H9 (cell line): ENCODE results near the gene DGKB. TPM values are rescaled to one million over a fixed set of nuclear protein-coding genes. Genes with fewer than 3 reads are reported as not detected.

Experiments used
- DNase-seq: peaks from one replicate; pipeline ENCODE4 v3.0.0-alpha.2; 2017
- H2AFZ ChIP-seq: one replicate; pipeline ENCODE4 v1.6.1; 2013; ENCODE audit warnings: mild to moderate bottlenecking, low read length, control low read depth, moderate library complexity
- H2AK5ac ChIP-seq: 2 replicates; pipeline ENCODE4 v1.6.1; 2013; ENCODE audit warnings: low read length, control low read depth, mixed read lengths; ENCODE audit not compliant: insufficient read length
- H2BK120ac ChIP-seq: one replicate; pipeline ENCODE4 v1.6.1; 2013; ENCODE audit warnings: low read depth, mild to moderate bottlenecking, low read length, control low read depth, inconsistent platforms; ENCODE audit not compliant: poor library complexity, severe bottlenecking
- H2BK12ac ChIP-seq: 2 replicates; pipeline ENCODE4 v1.6.1; 2013; ENCODE audit warnings: low read length, control low read depth, mixed read lengths, low read depth; ENCODE audit not compliant: insufficient read length
- H2BK15ac ChIP-seq: 2 replicates; pipeline ENCODE4 v1.6.1; 2013; ENCODE audit warnings: low read depth, low read length, control low read depth
- H2BK20ac ChIP-seq: one replicate; pipeline ENCODE4 v1.6.1; 2013; ENCODE audit warnings: low read depth, mild to moderate bottlenecking, low read length, control low read depth, inconsistent platforms; ENCODE audit not compliant: poor library complexity, severe bottlenecking
- H2BK5ac ChIP-seq: 2 replicates; pipeline ENCODE4 v1.6.1; 2013; ENCODE audit warnings: low read length, control low read depth, mixed read lengths; ENCODE audit not compliant: insufficient read length
- H3K14ac ChIP-seq: 2 replicates; pipeline ENCODE4 v1.6.1; 2013; ENCODE audit warnings: low read length, control low read depth; ENCODE audit not compliant: insufficient read depth
- H3K18ac ChIP-seq: 2 replicates; pipeline ENCODE4 v1.6.1; 2013; ENCODE audit warnings: low read depth, mild to moderate bottlenecking, mixed read lengths, low read length, control low read depth; ENCODE audit not compliant: insufficient read length
- H3K23ac ChIP-seq: 2 replicates; pipeline ENCODE4 v1.6.1; 2013; ENCODE audit warnings: low read length, control low read depth, mixed read lengths, low read depth; ENCODE audit not compliant: insufficient read length
- H3K23me2 ChIP-seq: 2 replicates; pipeline ENCODE4 v1.6.1; 2013; ENCODE audit warnings: low read depth, mild to moderate bottlenecking, mixed read lengths, low read length, control low read depth; ENCODE audit not compliant: insufficient read length, poor library complexity, severe bottlenecking
- H3K27ac ChIP-seq: 2 replicates; pipeline ENCODE4 v1.5.1; 2013; ENCODE audit warnings: low read length, control low read depth, mixed read lengths, low read depth; ENCODE audit not compliant: insufficient read length
- H3K27me3 ChIP-seq: 2 replicates; pipeline ENCODE4 v1.6.1; 2013; ENCODE audit warnings: low read length, control low read depth, inconsistent platforms; ENCODE audit not compliant: insufficient read depth
- H3K4ac ChIP-seq: 2 replicates; pipeline ENCODE4 v1.6.1; 2013; ENCODE audit warnings: low read depth, mild to moderate bottlenecking, control low read depth, inconsistent platforms, low read length, moderate library complexity
- H3K4me1 ChIP-seq: 2 replicates; pipeline ENCODE4 v1.6.1; 2013; ENCODE audit warnings: low read length, control low read depth, inconsistent platforms; ENCODE audit not compliant: insufficient read depth
- H3K4me2 ChIP-seq: 2 replicates; pipeline ENCODE4 v1.6.1; 2013; ENCODE audit warnings: low read length, control low read depth, mixed read lengths; ENCODE audit not compliant: insufficient read length, insufficient read depth
- H3K56ac ChIP-seq: 2 replicates; pipeline ENCODE4 v1.6.1; 2013; ENCODE audit warnings: low read depth, mild to moderate bottlenecking, mixed read lengths, low read length, control low read depth; ENCODE audit not compliant: insufficient read length
- H3K79me1 ChIP-seq: 2 replicates; pipeline ENCODE4 v1.6.1; 2013; ENCODE audit warnings: low read depth, mild to moderate bottlenecking, moderate library complexity, low read length, control low read depth, inconsistent platforms; ENCODE audit not compliant: insufficient read depth, poor library complexity, severe bottlenecking
- H3K79me2 ChIP-seq: 2 replicates; pipeline ENCODE4 v1.6.1; 2013; ENCODE audit warnings: low read length, control low read depth, inconsistent platforms; ENCODE audit not compliant: insufficient read depth
- H3K9ac ChIP-seq: 2 replicates; pipeline ENCODE4 v1.6.1; 2013; ENCODE audit warnings: low read length, control low read depth, mixed read lengths; ENCODE audit not compliant: insufficient read length; ENCODE audit errors: extremely low read depth
- H3K9me3 ChIP-seq: one replicate; pipeline ENCODE4 v1.6.1; 2013; ENCODE audit warnings: low read depth, low read length, inconsistent platforms; ENCODE audit not compliant: control insufficient read depth
- H3T11ph ChIP-seq: one replicate; pipeline ENCODE4 v1.6.1; 2013; ENCODE audit warnings: mild to moderate bottlenecking, low read length, control low read depth, inconsistent platforms
- H4K20me1 ChIP-seq: one replicate; pipeline ENCODE4 v1.6.1; 2013; ENCODE audit not compliant: control insufficient read depth, insufficient read length, insufficient read depth
- H4K5ac ChIP-seq: 2 replicates; pipeline ENCODE4 v1.6.1; 2013; ENCODE audit warnings: low read depth, mild to moderate bottlenecking, mixed read lengths, low read length, control low read depth; ENCODE audit not compliant: insufficient read length
- H4K8ac ChIP-seq: replicated peaks from 2 replicates; pipeline ENCODE4 v1.6.1; 2013; ENCODE audit warnings: low read length, control low read depth, mixed read lengths, low read depth; ENCODE audit not compliant: insufficient read length
- H4K91ac ChIP-seq: 2 replicates; pipeline ENCODE4 v1.6.1; 2013; ENCODE audit warnings: low read depth, mild to moderate bottlenecking, moderate library complexity, mixed read lengths, low read length, control low read depth; ENCODE audit not compliant: insufficient read length
- H3K27ac Mint-ChIP-seq, 3 experiments: 2 replicates in 2 of 3; 3 replicates in 1 of 3; pipeline ENCODE4 v1.8.0; 2020 to 2021; ENCODE audit warnings: mixed read lengths in 3 of 3, mild to moderate bottlenecking in 1 of 3, moderate library complexity in 1 of 3
- H3K27me3 Mint-ChIP-seq: 2 replicates; pipeline ENCODE4 v1.8.0; 2021; ENCODE audit warnings: low read depth, mild to moderate bottlenecking, moderate library complexity, mixed read lengths
- H3K36me3 Mint-ChIP-seq, 3 experiments: 2 replicates in 2 of 3; 3 replicates in 1 of 3; pipeline ENCODE4 v1.8.0; 2020 to 2021; ENCODE audit warnings: low read depth in 3 of 3, mixed read lengths in 3 of 3; ENCODE audit not compliant: insufficient read depth in 1 of 3
- H3K4me1 Mint-ChIP-seq, 2 experiments: 2 replicates each; pipeline ENCODE4 v1.8.0; 2020; ENCODE audit warnings: mixed read lengths in 2 of 2
- H3K4me3 Mint-ChIP-seq, 2 experiments: 2 replicates in 1 of 2; 3 replicates in 1 of 2; pipeline ENCODE4 v1.8.0; 2020 to 2021; ENCODE audit warnings: mild to moderate bottlenecking in 2 of 2, mixed read lengths in 2 of 2, moderate library complexity in 1 of 2
- H3K9me3 Mint-ChIP-seq, 2 experiments: 2 replicates in 1 of 2; 3 replicates in 1 of 2; pipeline ENCODE4 v1.8.0; 2020; ENCODE audit warnings: mild to moderate bottlenecking in 2 of 2, mixed read lengths in 2 of 2, moderate library complexity in 1 of 2
- WGBS: extraction: QIAGEN DNeasy Blood & Tissue Kit; methylation state at CpG from one replicate; pipeline ENCODE4 v1.1.7; 2013; ENCODE audit warnings: missing lambda C conversion rate, low lambda C conversion rate, mixed read lengths; ENCODE audit not compliant: insufficient read length; ENCODE audit errors: extremely low coverage; 5-methylcytosine and 5-hydroxymethylcytosine counted together
- total RNA-seq: library from RNA; stranded (reverse); gene quantifications from 2 replicates; pipeline ENCODE4 v1.2.1, GENCODE V29; 2021
- TF ChIP-seq, protein P1 (sequence below): fragments of 200-600 bp; sonication (generic); conservative IDR thresholded peaks from 3 replicates; pipeline ENCODE4 v1.8.0; 2021; ENCODE audit warnings: antibody characterized with exemption, mild to moderate bottlenecking

Gene DGKB
- total RNA-seq, 1 experiment from 2014 or later: 0.26 TPM

- Histone ChIP-seq H2BK5ac (no peak overlapping the region), H3K4me1 (no peaks in the 10 kb centered on the region), H2AFZ (no peak overlapping the region), H2BK120ac (no peak overlapping the region), H3K79me2 (no peaks in the 10 kb centered on the region), H4K20me1 (no peaks in the 10 kb centered on the region), H2AK5ac (no peak overlapping the region), H4K91ac (no peak overlapping the region), H3K9ac (no peak overlapping the region), H2BK15ac (no peak overlapping the region), H3K4ac (no peak overlapping the region), H3K14ac (no peak overlapping the region), H3K27ac (no peak overlapping the region), H3K4me2 (no peak overlapping the region), H3K79me1 (no peaks in the 10 kb centered on the region), H2BK20ac (no peak overlapping the region), H3T11ph (no peak overlapping the region), H4K5ac (no peak overlapping the region), H3K27me3 (no peaks in the 10 kb centered on the region), H3K23me2 (no peaks in the 10 kb centered on the region), H3K23ac (no peak overlapping the region), H3K9me3 (no peaks in the 10 kb centered on the region), H2BK12ac (no peak overlapping the region), H3K18ac (no peak overlapping the region), H4K8ac (no peak overlapping the region), H3K56ac (no peak overlapping the region)
- H3K36me3 Mint-ChIP-seq: no peaks in the 10 kb centered on the region
- H3K4me3 Mint-ChIP-seq: no peak overlapping the region
- H3K27me3 Mint-ChIP-seq: no peaks in the 10 kb centered on the region
- no peaks in the 10 kb centered on the region for H3K9me3 Mint-ChIP-seq
- TF ChIP-seq, protein P1, sequence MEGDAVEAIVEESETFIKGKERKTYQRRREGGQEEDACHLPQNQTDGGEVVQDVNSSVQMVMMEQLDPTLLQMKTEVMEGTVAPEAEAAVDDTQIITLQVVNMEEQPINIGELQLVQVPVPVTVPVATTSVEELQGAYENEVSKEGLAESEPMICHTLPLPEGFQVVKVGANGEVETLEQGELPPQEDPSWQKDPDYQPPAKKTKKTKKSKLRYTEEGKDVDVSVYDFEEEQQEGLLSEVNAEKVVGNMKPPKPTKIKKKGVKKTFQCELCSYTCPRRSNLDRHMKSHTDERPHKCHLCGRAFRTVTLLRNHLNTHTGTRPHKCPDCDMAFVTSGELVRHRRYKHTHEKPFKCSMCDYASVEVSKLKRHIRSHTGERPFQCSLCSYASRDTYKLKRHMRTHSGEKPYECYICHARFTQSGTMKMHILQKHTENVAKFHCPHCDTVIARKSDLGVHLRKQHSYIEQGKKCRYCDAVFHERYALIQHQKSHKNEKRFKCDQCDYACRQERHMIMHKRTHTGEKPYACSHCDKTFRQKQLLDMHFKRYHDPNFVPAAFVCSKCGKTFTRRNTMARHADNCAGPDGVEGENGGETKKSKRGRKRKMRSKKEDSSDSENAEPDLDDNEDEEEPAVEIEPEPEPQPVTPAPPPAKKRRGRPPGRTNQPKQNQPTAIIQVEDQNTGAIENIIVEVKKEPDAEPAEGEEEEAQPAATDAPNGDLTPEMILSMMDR: no peak
- H3K27ac Mint-ChIP-seq: no peak overlapping the region
- no peak for DNase-seq
- no peaks in the 10 kb centered on the region for H3K4me1 Mint-ChIP-seq
- WGBS: no CpG with 5 or more reads among the region's 2 CpGs
Observed at GRCh38 chr7:14892961-14893360, 9.6 kb downstream of the DGKB start.
